ENCODE data around the gene LARP6. TPM values are rescaled to one million over a fixed set of nuclear protein-coding genes. Genes with fewer than 3 reads are reported as not detected.
A peak's percentile ranks its signal among the peaks of the same experiment; 100 is the strongest.
"Not testable (repeated sequence)": the region's sequence is repeated elsewhere in the genome, so short reads cannot be mapped to it uniquely, and the experiment has no call there.

Gene LARP6
- total RNA-seq, 1 donor from 2014 or later, result 1.9 TPM

- ATAC-seq, result peak; percentile 25
Measured at GRCh38 chr15:70831094-70831911, 22.7 kb downstream of the LARP6 start.

GRCh38 chr15:70830615-70831014 is 23.3 kb downstream of the LARP6 start:
- ATAC-seq (peak; percentile 79), DNase-seq (ENCODE audit: low spot score) (no peak)

More at GRCh38 chr15:70831094-70831911, 22.7 kb downstream of the LARP6 start:
- no peak for DNase-seq (ENCODE audit: low spot score)

GRCh38 chr15:70829371-70830166 is 24.4 kb downstream of the LARP6 start:
- DNase-seq (ENCODE audit: low spot score) (peak; percentile 42), ATAC-seq (no peak)

GRCh38 chr15:70827721-70828120 is 26.2 kb downstream of the LARP6 start:
- ATAC-seq (no peak), DNase-seq (ENCODE audit: low spot score) (peak; percentile 15)

GRCh38 chr15:70826634-70827033 is 27.3 kb downstream of the LARP6 start:
- ATAC-seq (peak; percentile 61), DNase-seq (ENCODE audit: low spot score) (peak; percentile 59)

GRCh38 chr15:70825841-70826240 is 28.1 kb downstream of the LARP6 start:
- DNase-seq (ENCODE audit: low spot score) (peak; percentile 30), ATAC-seq (no peak)

GRCh38 chr15:70823196-70823595 is 30.8 kb downstream of the LARP6 start:
- DNase-seq (ENCODE audit: low spot score) (no peak), ATAC-seq (no peak)

GRCh38 chr15:70820214-70820613 is 33.7 kb downstream of the LARP6 start:
- no peak for ATAC-seq
- DNase-seq (ENCODE audit: low spot score), result no peak

- DNase-seq (ENCODE audit: low spot score), result no peak
- no peak for ATAC-seq
Measured at GRCh38 chr15:70818580-70818979, 35.4 kb downstream of the LARP6 start.

- ATAC-seq, result no peak
Measured at GRCh38 chr15:70817266-70817665, 36.7 kb downstream of the LARP6 start.

GRCh38 chr15:70815604-70816003 is 38.4 kb downstream of the LARP6 start:
- ATAC-seq (no peak), DNase-seq (ENCODE audit: low spot score) (no peak)

More at GRCh38 chr15:70817266-70817665, 36.7 kb downstream of the LARP6 start:
- no peak for DNase-seq (ENCODE audit: low spot score)

- not testable (repeated sequence) for ATAC-seq; DNase-seq (ENCODE audit: low spot score)
Measured at GRCh38 chr15:70815011-70815410, 38.9 kb downstream of the LARP6 start.

GRCh38 chr15:70812827-70813364 is 41.1 kb downstream of the LARP6 start:
- ATAC-seq, result no peak
- no peak for DNase-seq (ENCODE audit: low spot score)

- ATAC-seq, result no peak
- DNase-seq (ENCODE audit: low spot score), result no peak
Measured at GRCh38 chr15:70810916-70811578, 42.9 kb downstream of the LARP6 start.

GRCh38 chr15:70806992-70807712 is 46.8 kb downstream of the LARP6 start:
- ATAC-seq, result peak; percentile 94

GRCh38 chr15:70804388-70804787 is 49.6 kb downstream of the LARP6 start:
- not testable (repeated sequence) for ATAC-seq; DNase-seq (ENCODE audit: low spot score)

More at GRCh38 chr15:70806992-70807712, 46.8 kb downstream of the LARP6 start:
- DNase-seq (ENCODE audit: low spot score), result peak; percentile 85

- ATAC-seq (no peak), DNase-seq (ENCODE audit: low spot score) (no peak)
Measured at GRCh38 chr15:70802629-70803028, 51.3 kb downstream of the LARP6 start.

GRCh38 chr15:70801109-70801508 is 52.8 kb downstream of the LARP6 start:
- no peak for ATAC-seq
- no peak for DNase-seq (ENCODE audit: low spot score)

- ATAC-seq (peak; percentile 99), DNase-seq (ENCODE audit: low spot score) (peak; percentile 56)
Measured at GRCh38 chr15:70799667-70800450, 54.1 kb downstream of the LARP6 start.

Measured in left lobe of liver (tissue), 2 donors.